PC-9 (cell line): ENCODE data around the gene NKAIN2. TPM values are rescaled to one million over a fixed set of nuclear protein-coding genes. Genes with fewer than 3 reads are reported as not detected.

Experiments used
- BruUV-seq: library from RNA; stranded (reverse); fragments of 400-500 nt; replicated peaks from 2 replicates; lab custom pipeline; 2021; lab: Mats Ljungman, UMichigan
- CTCF ChIA-PET: fragments of 300-600 bp; sonication (Branson Sonifier 250); formaldehyde crosslinking; loops from one replicate; lab custom pipeline; 2022; ENCODE audit warnings: antibody characterized with exemption; lab: Charles Lee
- POLR2A ChIA-PET: fragments of 300-600 bp; sonication (Branson Sonifier 250); formaldehyde crosslinking; loops from one replicate; lab custom pipeline; 2022; ENCODE audit warnings: antibody characterized with exemption; ENCODE audit not compliant: unreplicated experiment; lab: Charles Lee
- DNase-seq, 2 experiments: peaks; one replicate each; pipeline versions ENCODE4 v3.0.0 to v3.0.0-alpha.2; 2015 to 2022; ENCODE audit warnings: mixed read lengths in 1 of 2
- H2AFZ ChIP-seq: fragments of 200-600 bp; sonication (generic); 2 replicates; pipeline ENCODE4 v1.8.1; 2017; ENCODE audit warnings: antibody characterized with exemption
- H3F3A ChIP-seq: fragments of 200-600 bp; sonication (generic); 2 replicates; pipeline ENCODE4 v1.8.1; 2017; ENCODE audit warnings: antibody characterized with exemption, mild to moderate bottlenecking, low read depth; ENCODE audit not compliant: insufficient read depth
- H3K27ac ChIP-seq: fragments of 200-600 bp; sonication (generic); 2 replicates; pipeline ENCODE4 v1.6.1; 2016; ENCODE audit warnings: mixed run types
- H3K27me3 ChIP-seq: fragments of 200-600 bp; sonication (generic); 2 replicates; pipeline ENCODE4 v1.6.1; 2016; ENCODE audit warnings: low read depth, mixed run types; ENCODE audit not compliant: insufficient read depth
- H3K36me3 ChIP-seq: fragments of 200-600 bp; sonication (generic); 2 replicates; pipeline ENCODE4 v1.6.1; 2016; ENCODE audit warnings: low read depth, mixed run types
- H3K4me1 ChIP-seq: fragments of 200-600 bp; sonication (generic); replicated peaks from 2 replicates; pipeline ENCODE4 v1.6.1; 2016; ENCODE audit warnings: mixed run types; ENCODE audit not compliant: insufficient read depth
- H3K4me2 ChIP-seq: fragments of 200-600 bp; sonication (generic); 2 replicates; pipeline ENCODE4 v1.6.1; 2017; ENCODE audit warnings: mixed run types
- H3K4me3 ChIP-seq: fragments of 200-600 bp; sonication (generic); 2 replicates; pipeline ENCODE4 v1.6.1; 2016; ENCODE audit warnings: mixed run types
- H3K79me2 ChIP-seq: fragments of 200-600 bp; sonication (generic); 2 replicates; pipeline ENCODE4 v1.6.1; 2017; ENCODE audit warnings: low read depth, mixed run types
- H3K9me2 ChIP-seq: fragments of 200-600 bp; sonication (generic); 2 replicates; pipeline ENCODE4 v1.8.1; 2017; ENCODE audit warnings: mild to moderate bottlenecking; ENCODE audit not compliant: insufficient read depth
- H3K9me3 ChIP-seq: fragments of 200-600 bp; sonication (generic); 2 replicates; pipeline ENCODE4 v1.8.1; 2016; ENCODE audit warnings: low read depth; ENCODE audit not compliant: insufficient read depth
- H4K20me1 ChIP-seq: fragments of 200-600 bp; sonication (generic); 2 replicates; pipeline ENCODE4 v1.8.1; 2017; ENCODE audit not compliant: insufficient read depth
- EZH2 ChIP-seq: fragments of 200-600 bp; sonication (generic); IDR thresholded peaks from 2 replicates; pipeline ENCODE4 v1.8.0; 2017; ENCODE audit warnings: antibody characterized with exemption, low read depth
- intact Hi-C: fragments of 100-400 bp; cut with micrococcal nuclease; formaldehyde crosslinking; loops from one replicate; pipeline ENCODE4 v1.10.0; 2022; ENCODE audit not compliant: unreplicated experiment
- total RNA-seq: library from RNA; stranded (reverse); gene quantifications from 2 replicates; pipeline ENCODE4 v1.2.3, GENCODE V29; 2021
- TF ChIP-seq, protein P1 (sequence below): fragments of 200-600 bp; sonication (generic); conservative IDR thresholded peaks from 2 replicates; pipeline ENCODE4 v1.6.1; 2017; ENCODE audit warnings: mixed run types, antibody characterized with exemption, mild to moderate bottlenecking, moderate library complexity

NKAIN2 gene
- total RNA-seq, 1 experiment from 2014 or later: not detected

DNA sequence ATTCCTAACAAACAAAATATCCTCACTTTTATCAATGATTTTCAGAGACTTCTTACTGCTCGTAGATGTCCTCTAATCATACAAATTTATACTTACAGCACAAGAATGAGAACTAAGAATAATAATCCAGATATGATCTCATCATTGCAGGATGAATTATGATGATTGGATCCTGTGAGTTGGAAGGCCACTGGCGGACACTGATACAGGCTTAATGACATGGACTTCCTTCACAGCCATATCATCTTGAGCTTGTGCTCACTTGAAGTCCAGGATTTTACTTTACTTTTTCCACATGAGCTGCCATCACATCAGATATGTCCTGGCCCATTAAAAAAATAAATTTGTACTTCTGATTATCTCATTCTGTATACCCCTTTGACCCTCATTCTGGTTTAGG, 94.3 kb downstream of the NKAIN2 start:
- intact Hi-C loops: no loop called here
- Histone ChIP-seq H3K36me3 (no peaks in the 10 kb centered on the region), H3K4me3 (no peak overlapping the region), H3K27me3 (no peaks in the 10 kb centered on the region), H2AFZ (no peak overlapping the region), H3K27ac (no peak overlapping the region), H3K79me2 (no peaks in the 10 kb centered on the region), H3K9me3 (no peaks in the 10 kb centered on the region; the same call in 1 of the 2 replicates), H3K9me2 (no peaks in the 10 kb centered on the region), H3K4me2 (no peak overlapping the region), H4K20me1 (no peaks in the 10 kb centered on the region), H3F3A (no peaks in the 10 kb centered on the region), H3K4me1 (no peaks in the 10 kb centered on the region)
- BruUV-seq: no TSS peak
- no peak for DNase-seq
- TF ChIP-seq, protein P1, sequence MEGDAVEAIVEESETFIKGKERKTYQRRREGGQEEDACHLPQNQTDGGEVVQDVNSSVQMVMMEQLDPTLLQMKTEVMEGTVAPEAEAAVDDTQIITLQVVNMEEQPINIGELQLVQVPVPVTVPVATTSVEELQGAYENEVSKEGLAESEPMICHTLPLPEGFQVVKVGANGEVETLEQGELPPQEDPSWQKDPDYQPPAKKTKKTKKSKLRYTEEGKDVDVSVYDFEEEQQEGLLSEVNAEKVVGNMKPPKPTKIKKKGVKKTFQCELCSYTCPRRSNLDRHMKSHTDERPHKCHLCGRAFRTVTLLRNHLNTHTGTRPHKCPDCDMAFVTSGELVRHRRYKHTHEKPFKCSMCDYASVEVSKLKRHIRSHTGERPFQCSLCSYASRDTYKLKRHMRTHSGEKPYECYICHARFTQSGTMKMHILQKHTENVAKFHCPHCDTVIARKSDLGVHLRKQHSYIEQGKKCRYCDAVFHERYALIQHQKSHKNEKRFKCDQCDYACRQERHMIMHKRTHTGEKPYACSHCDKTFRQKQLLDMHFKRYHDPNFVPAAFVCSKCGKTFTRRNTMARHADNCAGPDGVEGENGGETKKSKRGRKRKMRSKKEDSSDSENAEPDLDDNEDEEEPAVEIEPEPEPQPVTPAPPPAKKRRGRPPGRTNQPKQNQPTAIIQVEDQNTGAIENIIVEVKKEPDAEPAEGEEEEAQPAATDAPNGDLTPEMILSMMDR: no peak
- TF ChIP-seq EZH2: no peak
- ChIA-PET POLR2A (no interaction called here), CTCF (no interaction called here)

DNA sequence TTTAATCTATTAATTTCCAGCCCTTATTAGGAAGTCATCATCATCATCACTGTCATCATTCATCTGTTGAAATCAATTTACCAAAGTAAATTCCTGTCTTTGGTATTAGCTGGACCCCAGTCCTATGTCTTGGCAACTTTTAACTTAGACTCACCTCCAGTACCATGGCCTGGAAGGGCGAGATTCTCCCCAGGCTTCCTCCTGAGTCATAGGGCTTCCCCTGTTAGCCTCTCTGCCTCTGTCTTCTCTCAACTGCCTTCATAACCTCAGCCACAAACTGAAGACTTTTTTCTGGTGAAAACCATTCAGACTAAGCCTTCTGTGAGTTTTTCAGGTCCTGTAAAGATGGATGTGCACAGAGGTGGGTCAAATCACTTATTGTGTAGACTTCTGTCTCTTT, 95.0 kb downstream of the NKAIN2 start:
- BruUV-seq: no TSS peak
- no peaks in the 10 kb centered on the region for H3K79me2 ChIP-seq
- H3K9me2 ChIP-seq: no peaks in the 10 kb centered on the region
- no peak overlapping the region for H3K4me2 ChIP-seq
- TF ChIP-seq, protein P1: no peak
- no peak for TF ChIP-seq EZH2
- no peaks in the 10 kb centered on the region for H3F3A ChIP-seq
- no peaks in the 10 kb centered on the region; the same call in 1 of the 2 replicates for H3K9me3 ChIP-seq
- H3K4me3 ChIP-seq: no peak overlapping the region
- no peaks in the 10 kb centered on the region for H3K27me3 ChIP-seq
- ChIA-PET CTCF (no interaction called here), POLR2A (no interaction called here)
- H3K36me3 ChIP-seq: no peaks in the 10 kb centered on the region
- no peak overlapping the region for H2AFZ ChIP-seq
- no peaks in the 10 kb centered on the region for H4K20me1 ChIP-seq
- intact Hi-C loops: no loop called here
- no peak for DNase-seq
- H3K27ac ChIP-seq: no peak overlapping the region
- no peaks in the 10 kb centered on the region for H3K4me1 ChIP-seq

- no peak for DNase-seq
- no peak overlapping the region for H3K4me2 ChIP-seq
- H3K36me3 ChIP-seq: no peaks in the 10 kb centered on the region
- H3K9me2 ChIP-seq: no peaks in the 10 kb centered on the region
- BruUV-seq: no TSS peak
- no peaks in the 10 kb centered on the region for H4K20me1 ChIP-seq
- ChIA-PET POLR2A (no interaction called here), CTCF (no interaction called here)
- no peaks in the 10 kb centered on the region for H3F3A ChIP-seq
- no peaks in the 10 kb centered on the region for H3K79me2 ChIP-seq
- no peak overlapping the region for H3K27ac ChIP-seq
- no peak overlapping the region for H3K4me3 ChIP-seq
- no peak for TF ChIP-seq EZH2
- TF ChIP-seq, protein P1: no peak
- intact Hi-C loops: no loop called here
- no peaks in the 10 kb centered on the region for H3K27me3 ChIP-seq
- H3K9me3 ChIP-seq: no peaks in the 10 kb centered on the region; the same call in 1 of the 2 replicates
- H3K4me1 ChIP-seq: no peaks in the 10 kb centered on the region
- no peak overlapping the region for H2AFZ ChIP-seq
These were observed 96.1 kb downstream of the NKAIN2 start for GRCh38 chr6:123899745-123900144.
